C4-2B (cell line): ENCODE measurements around the gene MPC1.

Experiments used
- CTCF ChIP-seq: fragments of 450-650 bp; conservative IDR thresholded peaks from 2 replicates; pipeline ENCODE4 v1.5.1; 2017; ENCODE audit warnings: mild to moderate bottlenecking
- ZFX ChIP-seq: fragments of 450-650 bp; IDR thresholded peaks from 2 replicates; pipeline ENCODE4 v1.6.1; 2017

GRCh38 chr6:166419286-166419685 is 36.5 kb upstream of the MPC1 start:
- TF ChIP-seq CTCF, result no peak
- TF ChIP-seq ZFX, result no peak
